NCI-H69 (cell line): ENCODE data around the gene SCARB1.
"Not testable (repeated sequence)": the region's sequence is repeated elsewhere in the genome, so short reads cannot be mapped to it uniquely, and the experiment has no call there.

Experiments
- DNase-seq: peaks from one replicate; lab custom pipeline; 2025; lab: John Stamatoyannopoulos, UW

Gene SCARB1

GRCh38 chr12:124883263-124884130 lies 19.8 kb upstream of the SCARB1 start:
- DNase-seq, result no peak

DNA sequence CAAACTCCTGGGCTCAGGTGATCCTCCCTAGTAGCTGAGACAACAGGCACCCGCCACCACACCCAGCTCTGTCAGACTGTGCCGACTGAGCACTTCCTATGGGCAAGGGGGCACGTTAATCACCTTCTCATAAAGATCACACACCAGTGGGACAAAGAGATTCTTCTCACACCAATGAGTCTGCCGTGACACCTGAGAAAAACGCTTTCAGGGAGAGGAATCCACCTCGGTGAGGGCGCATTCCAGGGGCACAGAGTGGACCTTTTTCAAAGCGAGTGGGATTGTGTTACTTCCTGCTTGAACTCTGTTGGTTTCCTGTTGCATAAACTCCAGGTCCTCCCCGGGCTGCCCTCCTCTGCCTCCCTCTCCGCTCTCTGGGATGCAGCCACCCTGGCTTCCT lies 17.5 kb upstream of the SCARB1 start:
- DNase-seq, result no peak

DNA sequence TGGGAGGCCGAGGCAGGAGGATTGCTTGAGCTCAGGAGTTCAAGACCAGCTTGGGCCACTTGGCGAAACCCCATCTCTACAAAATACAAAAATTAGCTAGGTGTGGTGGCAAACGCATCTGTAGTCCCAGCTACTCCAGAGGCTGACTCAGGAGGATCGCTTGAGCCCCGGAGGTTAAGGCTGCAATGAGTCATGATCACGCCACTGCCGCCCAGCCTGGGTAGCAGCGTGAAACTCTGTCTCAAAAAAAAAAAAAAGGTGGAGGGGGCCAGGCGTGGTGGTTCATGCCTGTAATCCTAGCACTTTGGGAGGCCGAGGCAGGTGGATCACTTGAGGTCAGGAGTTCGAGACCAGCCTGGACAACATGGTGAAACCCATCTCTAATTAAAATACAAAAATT lies 16.7 kb upstream of the SCARB1 start:
- DNase-seq, result not testable (repeated sequence)

GRCh38 chr12:124878795-124879516 lies 15.3 kb upstream of the SCARB1 start:
- DNase-seq, result no peak

DNA sequence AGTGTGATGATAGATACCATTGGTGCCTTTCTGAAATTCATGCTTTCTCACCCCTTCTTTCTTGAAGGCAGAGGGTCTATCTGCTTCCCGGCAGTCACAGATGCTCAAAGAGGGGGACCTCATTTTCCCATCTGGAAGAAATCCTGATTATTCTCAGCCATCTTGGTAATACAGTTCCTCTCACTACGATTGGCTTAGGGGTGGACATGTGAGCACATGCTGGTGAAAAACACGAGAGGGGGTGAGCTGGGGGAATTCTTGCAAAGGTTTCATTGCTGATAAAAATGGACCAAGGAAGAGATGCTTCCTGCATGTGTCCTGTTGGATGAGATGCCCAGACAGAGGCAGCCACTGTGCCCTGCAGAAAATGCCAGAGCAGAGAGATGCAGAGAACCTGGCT lies 13.8 kb upstream of the SCARB1 start:
- no peak for DNase-seq

DNA sequence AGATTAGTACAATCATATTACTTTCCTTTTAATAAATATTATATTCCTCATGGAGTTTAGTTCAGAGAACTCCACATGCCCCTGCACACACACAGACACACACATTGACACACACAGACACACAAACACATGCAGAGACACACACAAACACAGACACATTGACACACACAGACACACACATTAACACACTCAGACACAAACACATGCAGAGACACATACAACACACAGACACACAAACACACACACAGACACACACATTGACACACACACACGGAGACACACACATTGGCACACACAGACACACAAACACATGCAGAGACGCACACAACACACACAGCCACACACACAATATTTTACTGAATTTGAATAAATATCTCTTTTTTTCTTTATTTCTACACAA lies 12.5 kb upstream of the SCARB1 start:
- DNase-seq, result no peak

DNA sequence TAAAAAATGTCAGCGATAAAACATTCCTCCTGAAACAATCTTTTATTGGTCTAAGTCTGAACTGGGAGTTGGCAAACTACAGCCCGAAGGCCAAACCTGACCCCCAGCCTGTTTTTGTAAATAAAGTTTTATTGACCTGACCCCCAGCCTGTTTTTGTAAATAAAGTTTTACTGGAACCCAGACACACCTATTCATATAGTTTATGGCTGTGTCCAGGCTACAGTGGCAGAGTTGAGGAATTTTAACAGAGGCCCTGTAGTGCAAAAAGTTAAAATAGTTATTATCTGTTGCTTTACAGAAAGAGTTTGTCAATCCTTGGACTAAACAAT lies 12.1 kb upstream of the SCARB1 start:
- no peak for DNase-seq

GRCh38 chr12:124874988-124875802 lies 11.5 kb upstream of the SCARB1 start:
- no peak for DNase-seq

DNA sequence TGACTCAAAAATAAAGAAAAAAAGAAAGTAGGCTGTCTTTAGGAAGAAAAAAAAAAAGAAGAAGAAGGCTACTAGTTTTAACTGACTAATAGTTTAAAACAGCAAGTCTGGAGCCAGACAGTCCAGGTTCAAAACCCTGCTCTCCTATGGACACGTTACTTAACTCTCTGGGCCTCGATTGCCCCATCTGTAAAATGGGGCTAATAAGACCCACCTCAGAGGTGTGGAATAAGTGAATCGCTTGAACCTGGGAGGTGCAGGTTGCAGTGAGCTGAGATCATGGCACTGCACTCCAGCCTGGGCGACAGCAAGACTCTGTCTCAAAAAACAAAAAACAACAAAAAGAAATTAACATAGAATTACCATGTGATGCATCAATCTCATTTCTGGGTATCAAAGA lies 10.5 kb upstream of the SCARB1 start:
- no peak for DNase-seq

DNA sequence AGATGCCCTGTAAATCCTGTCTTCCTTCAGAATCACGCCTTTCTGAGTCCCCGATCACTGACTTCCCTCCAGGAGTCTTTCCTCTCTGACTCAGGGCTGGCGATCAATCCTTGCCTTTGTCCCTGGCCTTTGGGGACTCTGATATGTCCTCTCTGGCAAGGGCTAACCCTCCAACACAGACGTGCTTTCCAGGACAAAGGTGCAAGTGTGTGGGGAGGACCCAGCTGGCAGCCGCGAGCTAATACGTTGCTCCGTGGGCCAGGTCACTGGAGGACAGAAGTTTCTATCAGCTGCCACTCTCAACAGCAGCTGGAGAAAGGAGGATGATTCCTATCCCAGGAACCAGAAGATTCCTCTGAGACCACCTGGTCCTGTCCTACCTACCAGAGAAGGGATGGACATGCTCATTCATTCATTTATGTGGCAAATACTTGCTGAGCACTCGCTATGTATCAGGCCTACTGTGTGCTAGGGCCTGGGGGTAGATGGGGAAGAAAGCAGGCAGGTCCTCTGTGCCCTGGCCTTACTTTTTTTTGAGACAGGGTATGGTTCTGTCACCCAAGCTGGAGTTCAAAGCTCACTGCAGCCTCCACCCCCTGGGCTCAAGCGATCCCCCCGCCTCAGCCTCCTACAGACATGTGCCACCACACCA lies 8.5 kb upstream of the SCARB1 start:
- no peak for DNase-seq

DNA sequence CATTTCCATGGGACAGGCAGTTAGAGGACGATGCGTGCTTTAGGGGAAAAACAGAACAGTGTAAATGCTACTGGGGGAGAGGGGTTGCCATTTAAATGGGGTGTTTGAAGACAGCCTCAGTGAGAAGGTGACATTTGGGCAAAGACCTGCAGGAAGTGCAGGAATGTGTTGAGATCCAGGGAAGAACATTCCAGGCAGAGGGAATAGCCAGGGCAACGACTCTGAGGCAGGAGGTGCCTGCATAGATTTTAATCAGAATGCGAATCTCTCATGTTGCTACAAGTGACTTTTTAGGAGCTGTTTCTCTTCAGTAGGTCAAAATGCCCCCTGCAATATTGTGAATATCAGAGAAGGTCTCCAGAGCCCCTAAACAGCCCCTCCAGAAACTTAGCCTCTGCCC lies 7.6 kb upstream of the SCARB1 start:
- no peak for DNase-seq

DNA sequence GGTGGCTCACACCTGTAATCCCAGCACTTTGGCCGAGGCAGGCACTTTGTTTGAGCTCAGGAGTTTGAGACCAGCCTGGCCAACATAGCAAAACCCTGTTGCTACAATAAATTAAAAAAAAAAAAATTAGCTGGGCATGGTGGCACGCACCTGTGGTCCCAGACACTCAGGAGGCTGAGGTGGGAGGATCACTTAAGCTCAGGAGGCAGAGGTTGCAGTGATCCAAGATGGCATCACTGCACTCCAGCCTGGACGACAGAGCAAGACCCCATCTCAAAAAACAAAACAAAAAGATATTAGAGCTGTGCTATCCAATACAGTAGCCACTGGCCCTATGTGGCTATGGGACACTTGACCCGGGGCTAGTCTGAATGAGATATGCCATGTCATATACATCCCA lies 6.9 kb upstream of the SCARB1 start:
- no peak for DNase-seq

DNA sequence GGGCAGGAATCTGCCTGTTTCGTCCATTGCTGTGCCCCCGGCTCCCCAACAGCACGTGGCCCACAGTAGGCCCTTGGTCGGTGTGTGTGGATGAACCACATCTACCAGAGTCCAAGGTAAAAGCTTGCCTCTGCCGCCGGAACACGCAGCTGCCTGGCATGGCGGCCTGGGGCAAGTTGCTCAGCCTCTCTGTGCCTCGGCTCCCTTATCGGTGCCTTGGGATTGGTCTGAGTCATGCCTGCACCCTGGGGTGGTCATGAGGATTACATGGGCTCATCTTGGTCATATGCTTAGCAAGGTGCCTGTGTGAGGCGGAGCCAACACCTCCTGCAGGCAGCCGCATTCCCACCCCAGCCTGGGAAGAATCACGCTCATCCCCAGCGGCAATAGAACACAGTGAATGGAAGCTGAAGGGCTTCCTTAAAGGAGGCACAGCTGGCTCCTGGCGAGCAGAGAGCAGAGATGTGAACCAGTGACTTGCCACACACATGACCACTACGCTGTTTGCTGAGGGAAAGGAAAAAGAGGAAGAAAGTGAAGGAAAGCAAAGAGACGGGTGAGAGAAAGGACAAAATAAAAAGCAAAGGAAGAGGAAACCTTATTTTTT lies 5.5 kb upstream of the SCARB1 start:
- peak; percentile 32 for DNase-seq

- no peak for DNase-seq
Measured at GRCh38 chr12:124868252-124869058, 4.8 kb upstream of the SCARB1 start.

- DNase-seq, result no peak
Measured at GRCh38 chr12:124867401-124867930, 3.8 kb upstream of the SCARB1 start.

DNA sequence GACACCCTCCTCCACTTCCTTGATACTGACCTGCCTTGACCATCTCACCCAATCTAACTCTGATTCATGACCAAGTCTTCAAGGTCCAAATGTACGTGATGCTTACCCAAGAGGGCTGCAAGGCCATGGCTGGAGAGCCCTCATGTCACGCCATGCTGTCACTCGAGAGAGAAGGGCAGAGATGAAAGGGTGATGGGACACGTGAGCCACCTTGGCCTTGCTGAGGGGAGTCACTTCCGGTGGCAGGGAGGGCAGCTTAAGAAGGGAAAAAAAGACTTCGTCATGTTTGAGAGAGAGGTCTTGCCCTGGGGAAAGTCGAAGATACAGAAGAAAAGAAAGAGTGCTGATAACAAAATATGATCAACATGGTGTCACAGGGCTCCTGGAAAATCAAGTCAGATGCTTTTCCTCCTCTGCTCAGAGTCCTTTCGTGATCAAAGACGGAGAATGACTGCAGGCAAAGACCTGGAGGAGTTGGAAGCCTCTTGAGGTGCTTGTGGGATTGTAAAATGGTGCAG lies 3.3 kb upstream of the SCARB1 start:
- DNase-seq, result no peak

DNA sequence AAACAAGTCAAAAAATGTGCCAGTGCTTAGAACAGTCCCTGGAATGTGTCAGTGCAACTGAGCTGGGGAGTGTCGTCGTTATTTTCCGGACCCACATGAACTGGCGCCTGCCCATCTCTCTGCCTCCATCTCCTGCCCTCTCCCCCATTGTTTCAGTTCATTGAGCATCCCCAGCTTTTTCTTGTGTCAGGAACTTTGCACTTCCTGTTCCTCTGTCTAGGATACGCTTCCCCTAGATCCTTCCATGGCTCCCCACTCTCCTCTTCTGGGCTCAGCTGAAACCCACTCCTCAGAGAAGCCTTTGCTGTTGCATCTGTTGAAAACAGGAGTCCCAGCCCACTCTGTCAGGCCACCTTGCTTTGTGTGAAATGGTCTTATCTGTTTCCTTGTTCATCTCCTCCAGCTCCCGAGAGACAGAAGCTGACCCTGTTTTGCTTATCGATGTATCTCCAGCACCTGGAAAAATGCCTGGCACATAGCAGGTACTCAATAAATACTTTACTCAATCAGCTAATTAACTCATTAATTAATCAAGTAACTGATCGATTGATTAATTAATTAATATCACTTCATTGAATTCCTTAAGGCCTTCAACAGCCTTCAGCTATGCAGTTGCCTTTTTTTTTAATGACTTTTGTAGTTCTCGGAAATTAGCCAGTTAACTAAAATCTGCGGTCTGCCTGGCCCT lies 2.7 kb upstream of the SCARB1 start:
- DNase-seq, result no peak

GRCh38 chr12:124865728-124866127 lies 2.1 kb upstream of the SCARB1 start:
- peak; percentile 30 for DNase-seq

GRCh38 chr12:124864326-124864752 lies 675 bp upstream of the SCARB1 start:
- no peak for DNase-seq
